ENCODE results near the gene SEPTIN10. TPM values are rescaled to one million over a fixed set of nuclear protein-coding genes. Genes with fewer than 3 reads are reported as not detected.

SEPTIN10 gene
- total RNA-seq = 79.4 and 143 TPM in 2 replicates

GRCh38 chr2:109613922-109614714 lies at the start of gene SEPTIN10, which contains the start of gene SOWAHC:
TSS of gene SEPTIN10 (minus strand) at chr2:109613966. CDS start at chr2:109613827, 139 bp downstream.
TSS of gene SOWAHC (plus strand) at chr2:109614364. CDS start at chr2:109614490, 126 bp downstream.

Other genes starting within 250 kb of the SEPTIN10 start
- gene SOWAHC, start 398 bp upstream of the SEPTIN10 start, total RNA-seq = 8.3 and 8.6 TPM in 2 replicates
- 13.6 and 15.6 TPM in 2 replicates for gene RGPD5, start 180.3 kb upstream of the SEPTIN10 start, total RNA-seq